Measurements from ENCODE around the gene GALNT2.

Gene GALNT2

GRCh38 chr1:230194525-230194924 lies 127.5 kb downstream of the GALNT2 start:
- DNase-seq, result no peak

- no peak for DNase-seq
Observed at GRCh38 chr1:230195199-230195598, 128.2 kb downstream of the GALNT2 start.

GRCh38 chr1:230196077-230196476 lies 129.0 kb downstream of the GALNT2 start:
- no peak for DNase-seq

- no peak for DNase-seq
Observed at GRCh38 chr1:230197644-230198567, 130.9 kb downstream of the GALNT2 start.

- DNase-seq, result no peak
Observed at GRCh38 chr1:230199034-230199433, 132.0 kb downstream of the GALNT2 start.

GRCh38 chr1:230199554-230199953 lies 132.5 kb downstream of the GALNT2 start:
- DNase-seq, result no peak

GRCh38 chr1:230200276-230200675 lies 133.2 kb downstream of the GALNT2 start:
- no peak for DNase-seq

- no peak for DNase-seq
Observed at GRCh38 chr1:230201445-230201844, 134.4 kb downstream of the GALNT2 start.

GRCh38 chr1:230204842-230205241 lies 137.8 kb downstream of the GALNT2 start:
- no peak for DNase-seq

- DNase-seq, result no peak
Observed at GRCh38 chr1:230205719-230206198, 138.7 kb downstream of the GALNT2 start.

- DNase-seq, result no peak
Observed at GRCh38 chr1:230206207-230206606, 139.2 kb downstream of the GALNT2 start.

- DNase-seq, result no peak
Observed at GRCh38 chr1:230206976-230207375, 139.9 kb downstream of the GALNT2 start.

GRCh38 chr1:230207598-230207997 lies 140.6 kb downstream of the GALNT2 start:
- DNase-seq, result no peak

GRCh38 chr1:230208619-230209261 lies 141.7 kb downstream of the GALNT2 start:
- no peak for DNase-seq

GRCh38 chr1:230210326-230210980 lies 143.4 kb downstream of the GALNT2 start:
- peak; percentile 38 for DNase-seq

GRCh38 chr1:230210981-230211336 lies 143.9 kb downstream of the GALNT2 start:
- DNase-seq, result no peak

GRCh38 chr1:230211436-230212145 lies 144.6 kb downstream of the GALNT2 start:
- no peak for DNase-seq

GRCh38 chr1:230212405-230212936 lies 145.4 kb downstream of the GALNT2 start:
- DNase-seq, result no peak

- peak; percentile 30 for DNase-seq
Observed at GRCh38 chr1:230215031-230215430, 148.0 kb downstream of the GALNT2 start.

GRCh38 chr1:230215529-230215928 lies 148.5 kb downstream of the GALNT2 start:
- DNase-seq, result no peak

GRCh38 chr1:230216896-230217295 lies 149.9 kb downstream of the GALNT2 start:
- DNase-seq, result no peak

- DNase-seq, result no peak
Observed at GRCh38 chr1:230218667-230219066, 151.6 kb downstream of the GALNT2 start.
